HG02943 (cell line): ENCODE results near the gene PRC1.
"Not testable (repeated sequence)": the region's sequence is repeated elsewhere in the genome, so short reads cannot be mapped to it uniquely, and the experiment has no call there.

Experiments used
- ATAC-seq: cut with Tn5 transposase; IDR thresholded peaks from one replicate; pipeline ENCODE4 v1.9.1; 2021; ENCODE audit warnings: mild to moderate bottlenecking, low read depth, moderate library complexity; ENCODE audit not compliant: unreplicated experiment

The PRC1 gene

GRCh38 chr15:90994417-90995311, at the start of gene PRC1:
Gene PRC1, minus strand, starts transcription at chr15:90994535. Its CDS starts 118 bp downstream, at chr15:90994417.
- ATAC-seq, result peak; percentile 93

GRCh38 chr15:91043202-91043874, 49.0 kb upstream of the PRC1 start:
- ATAC-seq, result no peak

DNA sequence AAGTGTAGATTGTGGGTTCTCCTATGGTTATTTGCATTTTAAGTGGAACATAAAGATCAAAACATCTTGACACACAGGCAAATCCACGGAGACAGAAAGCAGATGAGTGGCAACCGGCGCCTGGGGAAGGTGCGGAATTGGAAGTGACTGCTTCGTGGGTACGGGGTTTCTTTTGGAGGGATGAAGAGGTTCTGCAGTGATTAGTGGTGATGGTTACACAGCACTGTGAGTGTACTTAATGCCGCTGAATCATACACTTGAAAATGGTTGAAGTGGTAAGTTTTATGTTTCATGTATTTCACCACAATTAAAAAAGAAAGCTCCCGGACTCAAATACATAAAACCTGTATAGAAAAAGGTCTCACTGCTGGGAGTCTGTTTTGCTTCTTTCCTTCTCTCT, 46.5 kb upstream of the PRC1 start:
- no peak for ATAC-seq

DNA sequence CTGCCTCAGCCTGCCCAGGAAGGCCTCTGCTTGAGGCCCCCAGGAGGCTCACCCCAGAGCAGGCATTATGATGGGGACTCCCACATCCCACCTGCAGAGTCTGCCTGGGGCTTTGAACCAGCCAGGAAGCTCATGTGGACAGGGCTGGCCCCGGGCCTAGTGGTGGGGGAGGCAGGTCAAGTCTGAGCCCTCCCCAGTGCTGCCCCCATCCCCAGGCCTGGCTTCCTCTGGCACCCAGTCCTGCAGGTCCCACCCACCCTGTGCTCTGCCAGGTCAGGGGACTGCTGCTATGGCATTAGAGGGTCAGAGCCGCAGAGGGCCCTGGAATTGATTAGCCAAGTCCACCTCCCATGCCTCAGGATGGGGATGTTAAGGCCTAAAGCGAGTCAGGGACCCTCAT, 45.7 kb upstream of the PRC1 start:
- no peak for ATAC-seq

GRCh38 chr15:91032919-91033803, 38.8 kb upstream of the PRC1 start:
- no peak for ATAC-seq

- ATAC-seq, result no peak
Observed at GRCh38 chr15:91031796-91032195, 37.5 kb upstream of the PRC1 start.

GRCh38 chr15:91027677-91028076, 33.3 kb upstream of the PRC1 start:
- ATAC-seq, result no peak

GRCh38 chr15:91023720-91024119, 29.4 kb upstream of the PRC1 start:
- ATAC-seq, result no peak

DNA sequence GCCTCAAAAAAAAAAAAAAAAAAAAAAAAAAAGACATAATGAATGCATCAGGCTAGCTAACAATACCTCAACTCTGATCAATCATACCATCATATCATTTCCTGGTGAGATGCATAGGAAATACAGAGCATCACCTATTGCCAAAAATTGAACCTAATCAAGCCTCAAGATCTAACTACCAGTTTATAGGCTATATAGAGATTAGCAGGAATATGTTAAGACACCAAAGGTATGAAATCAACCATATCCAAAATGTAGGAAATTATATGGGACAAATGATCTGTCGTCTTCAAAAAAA, 28.4 kb upstream of the PRC1 start:
- ATAC-seq, result no peak

- peak; percentile 68 for ATAC-seq
Observed at GRCh38 chr15:91022075-91022831, 27.9 kb upstream of the PRC1 start, which contains the start of gene VPS33B. Gene VPS33B, minus strand, starts transcription at chr15:91022594. Its CDS starts 345 bp downstream, at chr15:91022249.

- ATAC-seq, result no peak
Observed at GRCh38 chr15:91021516-91022074, 27.3 kb upstream of the PRC1 start.

- no peak for ATAC-seq
Observed at GRCh38 chr15:91018158-91018557, 23.8 kb upstream of the PRC1 start.

- no peak for ATAC-seq
Observed at GRCh38 chr15:91017716-91018115, 23.4 kb upstream of the PRC1 start.

GRCh38 chr15:91013701-91014100, 19.4 kb upstream of the PRC1 start:
- not testable (repeated sequence) for ATAC-seq

GRCh38 chr15:91007266-91007665, 12.9 kb upstream of the PRC1 start:
- no peak for ATAC-seq

GRCh38 chr15:91001209-91001608, 6.9 kb upstream of the PRC1 start:
- no peak for ATAC-seq

DNA sequence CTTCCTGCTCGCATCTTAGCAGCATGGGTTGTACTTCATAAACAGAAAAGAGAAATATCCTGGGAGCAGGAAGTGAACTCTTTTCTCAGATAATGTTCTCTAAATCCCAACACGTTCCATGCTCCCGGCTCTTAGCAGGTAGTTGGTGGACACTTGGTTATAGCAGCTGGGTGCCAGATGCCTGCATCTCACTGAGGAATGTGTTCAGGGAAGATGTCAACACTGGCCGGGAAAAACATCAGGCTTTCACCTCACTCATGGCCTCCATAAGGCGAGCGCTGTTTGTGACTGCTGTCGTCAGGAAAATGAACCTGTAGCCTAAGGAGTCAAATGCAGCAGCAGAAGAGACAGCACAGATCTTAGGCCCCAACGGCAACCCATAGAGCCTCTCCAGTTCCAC, 4.4 kb upstream of the PRC1 start:
- no peak for ATAC-seq

DNA sequence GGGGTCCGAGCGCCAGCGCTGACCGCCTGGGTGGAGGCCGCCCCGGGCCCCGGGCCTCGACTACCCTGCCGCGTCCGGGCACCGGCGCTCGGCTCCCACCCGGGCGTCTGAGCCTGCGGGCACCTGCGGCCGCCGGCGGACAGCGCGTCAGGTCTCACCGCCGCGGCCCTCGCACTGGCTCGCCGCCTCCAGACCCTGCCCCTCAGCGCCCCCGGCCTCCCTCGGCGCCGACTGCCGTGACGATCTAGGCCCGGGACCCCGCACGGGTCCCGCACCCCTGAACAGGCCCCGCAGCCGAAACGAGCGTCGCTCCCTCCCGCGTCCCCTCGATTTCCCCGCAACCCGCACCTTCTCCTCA, 297 bp downstream of the PRC1 start:
- ATAC-seq, result peak; percentile 19

DNA sequence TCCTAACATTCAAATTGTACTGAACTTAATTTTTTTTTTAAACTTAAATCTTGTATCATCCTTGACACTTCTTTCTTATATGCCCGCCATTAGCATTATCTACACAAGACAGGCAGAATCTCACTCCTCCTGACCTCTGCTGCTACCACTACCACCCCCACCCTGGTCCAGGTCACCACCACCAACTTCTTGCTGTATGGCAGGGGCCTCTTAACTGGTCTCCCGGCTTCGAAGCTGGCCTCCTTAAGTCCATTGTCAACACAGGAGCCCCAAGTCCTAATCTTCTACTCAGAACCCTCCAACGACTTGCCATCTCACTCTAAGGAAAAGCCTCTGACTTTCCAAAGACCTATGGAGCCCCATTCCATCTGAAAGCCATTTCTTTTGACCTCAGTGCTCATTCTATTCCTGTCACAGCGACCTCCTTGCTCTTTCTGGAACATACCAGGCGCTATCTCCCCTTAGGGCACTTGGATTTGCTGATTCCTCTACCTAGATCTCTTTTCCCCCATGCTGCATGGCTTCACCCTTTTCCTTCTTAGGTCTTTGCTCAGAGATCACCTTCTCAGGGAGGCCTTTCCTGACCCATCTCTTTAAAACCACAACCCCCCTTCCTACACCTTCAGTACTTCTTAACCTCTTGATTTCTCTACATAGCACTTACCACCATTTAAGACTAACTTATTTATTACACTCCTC, 2.6 kb downstream of the PRC1 start:
- no peak for ATAC-seq
